ENCODE data around the gene TSPAN18.

The TSPAN18 gene

GRCh38 chr11:44726283-44727113, at the start of gene TSPAN18:
TSPAN18 (plus strand) TSS chr11:44726962; CDS start chr11:44906417, 179,455 bp downstream.
- DNase-seq, result no peak

- DNase-seq, result no peak
These were observed 45.7 kb upstream of the TSPAN18 start for GRCh38 chr11:44680982-44681597.

GRCh38 chr11:44681698-44682097, 45.1 kb upstream of the TSPAN18 start:
- no peak for DNase-seq

GRCh38 chr11:44684859-44685281, 41.9 kb upstream of the TSPAN18 start:
- DNase-seq, result no peak

- no peak for DNase-seq
These were observed 39.4 kb upstream of the TSPAN18 start for GRCh38 chr11:44687388-44687787.

GRCh38 chr11:44689265-44689664, 37.5 kb upstream of the TSPAN18 start:
- DNase-seq, result no peak

- no peak for DNase-seq
These were observed 36.1 kb upstream of the TSPAN18 start for GRCh38 chr11:44690651-44691050.

GRCh38 chr11:44692460-44692859, 34.3 kb upstream of the TSPAN18 start:
- DNase-seq, result no peak

GRCh38 chr11:44693654-44694119, 33.1 kb upstream of the TSPAN18 start:
- DNase-seq, result no peak

GRCh38 chr11:44694443-44694842, 32.3 kb upstream of the TSPAN18 start:
- DNase-seq, result no peak

- no peak for DNase-seq
These were observed 31.5 kb upstream of the TSPAN18 start for GRCh38 chr11:44695169-44695833.

GRCh38 chr11:44698252-44698912, 28.4 kb upstream of the TSPAN18 start:
- no peak for DNase-seq

GRCh38 chr11:44699497-44700408, 27.0 kb upstream of the TSPAN18 start:
- no peak for DNase-seq

- DNase-seq, result no peak
These were observed 25.5 kb upstream of the TSPAN18 start for GRCh38 chr11:44701276-44701675.

GRCh38 chr11:44702889-44703288, 23.9 kb upstream of the TSPAN18 start:
- DNase-seq, result no peak

GRCh38 chr11:44707094-44707493, 19.7 kb upstream of the TSPAN18 start:
- no peak for DNase-seq

GRCh38 chr11:44708009-44708408, 18.8 kb upstream of the TSPAN18 start:
- no peak for DNase-seq

GRCh38 chr11:44708523-44709280, 18.1 kb upstream of the TSPAN18 start:
- no peak for DNase-seq

- no peak for DNase-seq
These were observed 17.5 kb upstream of the TSPAN18 start for GRCh38 chr11:44709281-44709562.

GRCh38 chr11:44709966-44710365, 16.8 kb upstream of the TSPAN18 start:
- DNase-seq, result no peak

- no peak for DNase-seq
These were observed 15.5 kb upstream of the TSPAN18 start for GRCh38 chr11:44711113-44711786.
